Colon (tissue), 2 donors: ENCODE data around the gene GRIK3.
"Not testable (repeated sequence)": the region's sequence is repeated elsewhere in the genome, so short reads cannot be mapped to it uniquely, and the experiment has no call there.

ENCODE experiments used
- FAIRE-seq: peaks from 2 replicates; lab custom pipeline; 2012; peaks lifted over from hg19 to GRCh38; lab: Jason Lieb, UNC
- donor health status: control.
- donor health status: control.

GRIK3 gene

GRCh38 chr1:36782785-36783184 is 251.5 kb downstream of the GRIK3 start:
- FAIRE-seq, result no peak

- no peak for FAIRE-seq
These were observed 252.2 kb downstream of the GRIK3 start for GRCh38 chr1:36782085-36782484.

- FAIRE-seq, result no peak
These were observed 253.2 kb downstream of the GRIK3 start for GRCh38 chr1:36781098-36781497.

- FAIRE-seq, result no peak
These were observed 255.6 kb downstream of the GRIK3 start for GRCh38 chr1:36778740-36779139.

- no peak for FAIRE-seq
These were observed 257.1 kb downstream of the GRIK3 start for GRCh38 chr1:36776948-36777831.

GRCh38 chr1:36776256-36776655 is 258.1 kb downstream of the GRIK3 start:
- FAIRE-seq, result no peak

GRCh38 chr1:36775716-36776115 is 258.6 kb downstream of the GRIK3 start:
- no peak for FAIRE-seq

GRCh38 chr1:36773827-36774541 is 260.3 kb downstream of the GRIK3 start:
- FAIRE-seq, result no peak

GRCh38 chr1:36772647-36773495 is 261.4 kb downstream of the GRIK3 start:
- FAIRE-seq, result no peak

- no peak for FAIRE-seq
These were observed 262.5 kb downstream of the GRIK3 start for GRCh38 chr1:36771660-36772284.

- FAIRE-seq, result no peak
These were observed 263.1 kb downstream of the GRIK3 start for GRCh38 chr1:36771240-36771639.

- FAIRE-seq, result no peak
These were observed 264.2 kb downstream of the GRIK3 start for GRCh38 chr1:36769886-36770830.

GRCh38 chr1:36768486-36769178 is 265.7 kb downstream of the GRIK3 start:
- FAIRE-seq, result no peak

- not testable (repeated sequence) for FAIRE-seq
These were observed 266.9 kb downstream of the GRIK3 start for GRCh38 chr1:36767429-36767828.

- no peak for FAIRE-seq
These were observed 267.8 kb downstream of the GRIK3 start for GRCh38 chr1:36766481-36766880.

GRCh38 chr1:36765785-36766300 is 268.5 kb downstream of the GRIK3 start:
- no peak for FAIRE-seq

GRCh38 chr1:36764798-36765197 is 269.5 kb downstream of the GRIK3 start:
- FAIRE-seq, result no peak

- FAIRE-seq, result no peak
These were observed 270.5 kb downstream of the GRIK3 start for GRCh38 chr1:36763771-36764170.

- no peak for FAIRE-seq
These were observed 272.1 kb downstream of the GRIK3 start for GRCh38 chr1:36762174-36762573.

GRCh38 chr1:36761113-36761512 is 273.2 kb downstream of the GRIK3 start:
- FAIRE-seq, result no peak
